ENCODE results near the gene DMGDH.

DMGDH gene

DNA sequence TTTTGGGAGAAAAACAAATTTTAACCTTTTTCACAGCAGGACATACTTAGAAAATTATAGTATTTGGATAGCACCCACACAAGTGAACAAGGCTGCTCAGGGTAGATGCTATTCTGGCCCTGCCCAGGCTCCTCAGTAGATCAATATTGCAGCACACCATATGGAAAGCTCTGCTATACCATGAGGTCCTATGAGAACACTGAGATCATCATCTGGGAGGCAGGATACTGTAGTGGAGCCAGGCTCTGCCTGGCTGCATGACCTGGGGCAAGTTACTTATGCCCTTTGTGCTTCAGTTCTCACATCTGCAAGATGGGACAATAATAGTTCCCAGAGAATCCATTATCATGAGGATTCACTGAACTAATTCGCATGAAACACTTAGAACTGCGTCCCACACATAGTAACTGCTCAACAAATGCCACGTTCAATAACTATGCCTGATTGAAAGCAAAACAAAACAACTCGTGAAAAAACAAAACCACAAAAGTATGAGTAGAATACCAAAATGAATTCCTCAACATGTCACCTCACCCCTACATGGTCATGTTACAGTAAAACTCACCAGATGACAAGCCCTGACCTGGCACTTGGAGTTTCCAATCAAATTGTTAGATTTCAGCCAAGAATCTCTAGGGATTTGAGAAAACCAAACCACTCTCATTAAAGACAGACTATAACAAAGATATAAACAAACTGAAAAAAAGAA lies 116.2 kb downstream of the DMGDH start:
- DNase-seq (ENCODE audit: low read depth): no peak
- no peak overlapping the region for H3K4me3 ChIP-seq (replicated peaks; ENCODE audit: low read depth, low read length)
- TF ChIP-seq, protein P1, sequence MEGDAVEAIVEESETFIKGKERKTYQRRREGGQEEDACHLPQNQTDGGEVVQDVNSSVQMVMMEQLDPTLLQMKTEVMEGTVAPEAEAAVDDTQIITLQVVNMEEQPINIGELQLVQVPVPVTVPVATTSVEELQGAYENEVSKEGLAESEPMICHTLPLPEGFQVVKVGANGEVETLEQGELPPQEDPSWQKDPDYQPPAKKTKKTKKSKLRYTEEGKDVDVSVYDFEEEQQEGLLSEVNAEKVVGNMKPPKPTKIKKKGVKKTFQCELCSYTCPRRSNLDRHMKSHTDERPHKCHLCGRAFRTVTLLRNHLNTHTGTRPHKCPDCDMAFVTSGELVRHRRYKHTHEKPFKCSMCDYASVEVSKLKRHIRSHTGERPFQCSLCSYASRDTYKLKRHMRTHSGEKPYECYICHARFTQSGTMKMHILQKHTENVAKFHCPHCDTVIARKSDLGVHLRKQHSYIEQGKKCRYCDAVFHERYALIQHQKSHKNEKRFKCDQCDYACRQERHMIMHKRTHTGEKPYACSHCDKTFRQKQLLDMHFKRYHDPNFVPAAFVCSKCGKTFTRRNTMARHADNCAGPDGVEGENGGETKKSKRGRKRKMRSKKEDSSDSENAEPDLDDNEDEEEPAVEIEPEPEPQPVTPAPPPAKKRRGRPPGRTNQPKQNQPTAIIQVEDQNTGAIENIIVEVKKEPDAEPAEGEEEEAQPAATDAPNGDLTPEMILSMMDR (IDR thresholded peaks at IDR 0.05; ENCODE audit: low read length, missing control alignments): no peak
